Stimulated activated CD8-positive, alpha-beta memory T cell treated with anti-CD3 and anti-CD28 coated beads, Interleukin-4, amount 100 ng/mL, for 1 hour (primary cell): Measurements from ENCODE around the gene CSMD2.

ENCODE experiments used
- DNase-seq, 2 donors: peaks; one replicate each; pipeline ENCODE4 v3.0.0-alpha.2; 2020; ENCODE audit warnings: low read depth in 2 of 2, low spot score in 1 of 2

The CSMD2 gene

GRCh38 chr1:33823830-33824229 lies 341.2 kb downstream of the CSMD2 start:
- DNase-seq, result no peak

- no peak for DNase-seq
These were observed 341.6 kb downstream of the CSMD2 start for GRCh38 chr1:33823401-33823800.

DNA sequence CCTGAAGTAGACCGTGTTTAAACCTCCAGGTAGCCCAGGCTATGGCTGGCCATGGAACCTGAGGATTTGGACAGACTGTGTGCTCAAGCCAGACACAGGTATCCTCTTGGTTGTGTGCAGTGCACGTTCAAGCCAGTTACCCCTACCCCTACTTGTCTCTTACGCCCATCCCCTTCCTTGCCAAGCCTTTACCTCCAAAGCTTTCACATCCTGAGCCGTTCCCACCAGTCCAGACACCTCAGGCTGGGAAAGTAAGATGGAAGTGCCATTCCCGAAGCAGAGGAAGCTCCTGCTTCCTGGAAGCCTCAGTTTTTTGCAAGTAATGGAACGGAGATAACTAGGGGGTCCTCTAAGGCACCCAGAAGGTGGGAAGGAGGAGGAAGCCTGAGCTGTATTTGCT lies 342.6 kb downstream of the CSMD2 start:
- DNase-seq, result no peak

GRCh38 chr1:33821291-33821690 lies 343.7 kb downstream of the CSMD2 start:
- DNase-seq, result no peak

DNA sequence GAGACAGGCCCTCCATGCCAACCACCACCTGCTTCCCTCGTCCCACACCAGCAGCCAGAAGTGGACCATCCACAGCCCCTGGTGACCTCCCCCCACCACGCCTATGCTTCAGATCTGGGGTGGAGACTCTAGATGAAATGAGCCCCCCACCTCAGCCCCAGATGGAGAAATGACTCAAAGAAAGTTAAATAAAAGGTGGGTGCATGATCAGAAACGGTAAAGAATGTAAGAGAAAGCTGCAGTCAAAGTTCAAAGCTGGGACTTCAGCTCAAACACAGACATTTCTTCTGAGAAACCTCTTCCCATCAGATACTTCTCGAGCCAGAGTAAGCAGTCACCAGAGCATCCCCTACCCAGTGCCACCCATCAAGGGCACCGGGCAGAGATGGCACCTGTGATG lies 344.2 kb downstream of the CSMD2 start:
- no peak for DNase-seq

DNA sequence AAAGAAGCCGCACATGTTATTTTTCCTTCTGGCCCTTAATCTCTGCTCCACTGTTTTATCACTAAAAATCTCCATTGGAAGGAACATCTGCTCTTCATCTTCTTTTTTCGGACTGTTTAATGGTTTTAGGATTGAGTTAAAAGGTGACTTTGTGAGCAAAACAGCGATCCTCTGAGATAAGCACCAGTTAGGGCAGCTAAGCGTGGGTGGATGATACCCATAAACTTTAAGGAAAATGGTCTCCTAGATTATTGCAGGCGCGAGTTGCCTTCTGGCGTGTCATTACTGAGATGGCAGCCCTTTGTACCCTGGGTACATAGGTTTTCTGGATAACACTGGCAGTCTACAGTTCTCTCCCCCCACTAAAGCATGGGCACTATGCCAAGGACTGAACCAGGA lies 345.1 kb downstream of the CSMD2 start:
- DNase-seq, result no peak

- no peak for DNase-seq
These were observed 345.6 kb downstream of the CSMD2 start for GRCh38 chr1:33819290-33819912.

GRCh38 chr1:33818071-33818470 lies 347.0 kb downstream of the CSMD2 start:
- DNase-seq, result no peak

GRCh38 chr1:33815061-33815460 lies 350.0 kb downstream of the CSMD2 start:
- DNase-seq, result no peak

GRCh38 chr1:33814166-33814565 lies 350.9 kb downstream of the CSMD2 start:
- no peak for DNase-seq

DNA sequence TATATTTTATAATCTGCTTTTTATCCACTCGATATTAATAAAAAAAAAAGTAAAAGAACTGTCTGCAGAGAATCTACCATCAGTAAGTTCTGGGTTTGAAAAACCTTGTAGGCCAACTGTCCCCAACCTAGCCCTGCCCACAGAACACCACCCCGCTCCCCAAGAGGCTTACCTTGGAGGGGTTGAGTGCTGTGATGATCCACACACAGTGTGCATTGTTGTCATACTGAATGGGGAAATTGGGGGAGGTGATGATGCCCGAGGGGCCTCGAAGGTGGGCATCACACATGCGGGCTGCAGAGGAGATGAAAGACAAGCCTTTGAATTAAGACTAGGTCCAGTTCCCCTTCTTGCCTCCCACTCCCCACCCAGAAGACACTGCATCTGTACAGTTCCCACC lies 354.5 kb downstream of the CSMD2 start:
- DNase-seq, result no peak

GRCh38 chr1:33805988-33806387 lies 359.0 kb downstream of the CSMD2 start:
- DNase-seq, result no peak

- DNase-seq, result no peak
These were observed 362.8 kb downstream of the CSMD2 start for GRCh38 chr1:33802268-33802667.

GRCh38 chr1:33797849-33798248 lies 367.2 kb downstream of the CSMD2 start:
- no peak for DNase-seq

DNA sequence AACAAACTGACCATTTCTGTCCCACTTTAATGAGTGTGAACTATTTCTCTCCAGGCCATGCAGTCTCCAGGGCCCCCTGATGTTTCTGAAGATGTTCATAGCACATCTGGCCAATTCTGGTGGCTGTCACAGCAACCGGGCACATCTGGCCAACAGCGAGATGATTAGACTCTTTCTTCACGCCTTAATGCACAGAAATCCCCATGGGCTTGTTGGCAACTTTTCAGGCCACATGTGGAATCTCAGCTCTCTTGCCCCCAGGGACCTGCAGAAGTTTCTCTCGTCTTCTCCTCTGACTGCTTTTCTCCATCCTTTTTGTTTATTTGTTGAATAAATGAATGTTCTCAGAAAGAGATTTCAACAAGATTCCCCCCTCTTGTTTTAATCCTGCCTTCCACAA lies 372.4 kb downstream of the CSMD2 start:
- no peak for DNase-seq

DNA sequence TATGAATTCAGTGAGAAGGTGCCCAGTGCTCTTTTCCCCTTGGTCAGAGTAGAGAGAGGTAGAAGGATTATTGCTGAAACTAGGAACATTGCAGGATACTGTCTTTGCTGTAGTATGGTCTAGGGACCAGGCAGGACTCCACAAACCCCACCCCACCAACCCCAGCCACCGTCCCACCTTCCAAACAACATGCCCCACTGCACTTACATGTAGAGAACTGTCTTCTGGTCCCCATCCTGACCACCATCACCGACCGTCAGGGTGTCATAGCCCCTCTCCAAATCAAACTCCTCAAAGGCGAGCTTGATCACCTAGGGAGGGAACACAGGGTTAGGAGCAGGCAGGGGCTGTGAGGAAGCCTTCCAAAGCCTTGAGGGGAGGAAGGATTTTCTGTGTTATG lies 372.8 kb downstream of the CSMD2 start:
- DNase-seq, result no peak

- DNase-seq, result no peak
These were observed 373.8 kb downstream of the CSMD2 start for GRCh38 chr1:33791251-33791650.

DNA sequence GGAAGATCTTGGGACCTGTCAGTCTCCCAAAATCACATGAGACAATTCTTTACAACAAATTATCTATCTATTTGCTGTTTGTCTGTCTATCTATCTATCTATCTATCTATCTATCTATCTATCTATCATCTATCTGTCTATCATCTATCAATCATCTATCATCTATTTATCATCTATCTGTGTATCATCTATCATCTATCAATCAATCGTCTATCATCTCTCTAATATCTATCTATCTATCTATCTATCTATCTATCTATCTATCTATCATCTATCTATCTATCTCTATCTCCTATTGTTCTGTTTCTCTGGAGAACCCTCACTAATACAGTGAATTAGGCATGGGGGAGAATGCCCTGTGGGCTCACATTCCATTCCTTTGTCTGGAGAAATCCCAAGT lies 374.5 kb downstream of the CSMD2 start:
- DNase-seq, result no peak

DNA sequence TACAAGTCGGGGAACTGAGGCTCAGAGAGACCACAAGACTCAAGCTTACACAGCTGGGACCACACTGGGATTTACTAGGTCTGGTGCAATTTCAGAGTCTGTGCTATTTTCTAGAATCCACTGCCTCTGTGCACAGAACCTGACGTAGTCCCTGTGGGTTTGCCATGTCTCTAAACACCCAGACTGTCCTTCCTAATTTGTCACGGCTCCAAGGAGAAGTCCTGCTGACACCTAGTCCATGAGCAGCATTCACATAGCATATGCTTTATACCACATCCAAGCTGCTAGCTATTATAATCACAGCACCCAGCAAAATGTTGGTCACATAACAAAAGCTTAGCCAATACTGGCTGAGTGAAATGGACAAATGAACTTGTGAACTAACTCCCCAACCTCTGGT lies 380.2 kb downstream of the CSMD2 start:
- no peak for DNase-seq

- DNase-seq, result no peak
These were observed 382.3 kb downstream of the CSMD2 start for GRCh38 chr1:33782776-33783175.

GRCh38 chr1:33781652-33782051 lies 383.4 kb downstream of the CSMD2 start:
- no peak for DNase-seq

DNA sequence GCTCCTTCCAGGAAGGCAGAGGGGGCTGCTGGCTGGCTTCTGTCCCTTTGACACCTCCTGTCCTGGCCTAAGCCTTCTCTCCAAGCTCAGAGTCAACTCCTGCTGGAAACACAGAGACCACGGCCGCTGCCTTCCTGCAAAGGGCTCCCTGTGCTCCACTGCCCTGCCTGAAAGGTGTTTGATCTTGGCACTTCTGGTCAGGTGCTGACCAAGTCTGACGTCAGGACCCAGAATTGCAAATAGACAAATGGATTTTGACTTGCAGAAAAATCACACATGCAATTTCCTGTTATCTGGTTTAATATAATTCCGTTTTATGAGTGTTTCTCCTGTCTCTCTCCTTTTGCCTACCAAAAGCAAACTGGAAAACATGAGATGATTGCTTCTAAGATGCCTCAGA lies 387.7 kb downstream of the CSMD2 start:
- DNase-seq, result no peak

GRCh38 chr1:33768821-33769220 lies 396.2 kb downstream of the CSMD2 start:
- no peak for DNase-seq

DNA sequence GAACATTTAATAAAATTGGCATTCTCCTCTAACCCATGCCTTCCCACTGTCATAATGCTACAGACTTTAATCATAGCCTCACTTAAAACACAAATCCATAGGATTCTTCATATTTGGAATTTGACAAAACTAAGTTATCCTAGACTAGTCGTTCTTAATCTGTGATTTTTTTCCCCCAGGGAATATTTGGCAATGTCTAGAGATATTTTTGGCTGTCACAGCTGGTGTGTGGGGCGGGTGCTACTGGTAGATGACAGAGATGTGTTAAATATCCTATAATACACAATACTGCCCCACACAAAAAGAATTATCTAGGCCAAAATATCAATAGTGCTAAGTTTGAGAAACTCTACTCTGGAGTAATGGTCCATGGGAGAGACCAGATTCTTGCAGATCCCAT lies 396.9 kb downstream of the CSMD2 start:
- no peak for DNase-seq
